Measurements from ENCODE around the gene PALLD.
"Not testable (repeated sequence)": the region's sequence is repeated elsewhere in the genome, so short reads cannot be mapped to it uniquely, and the experiment has no call there.

PALLD gene

GRCh38 chr4:168685136-168685809, 188.4 kb downstream of the PALLD start:
- Mint-ChIP-seq H3K4me3 (no peak overlapping the region), H3K9me3 (peaks cover 0 to 4% of the 10 kb centered on the region in 2 donors), H3K27me3 (no peaks in the 10 kb centered on the region), H3K36me3 (no peaks in the 10 kb centered on the region), H3K4me1 (peaks cover 3 to 15% of the 10 kb centered on the region in 2 donors), H3K27ac (no peak overlapping the region)
- DNase-seq (no peak), ATAC-seq (replicated peaks) (peak; percentile 94 to 98)

GRCh38 chr4:168688584-168688983, 191.7 kb downstream of the PALLD start:
- H3K27ac Mint-ChIP-seq = no peak overlapping the region
- H3K9me3 Mint-ChIP-seq = peaks cover 0 to 4% of the 10 kb centered on the region in 2 donors
- ATAC-seq (replicated peaks) = no peak
- no peak for DNase-seq
- peaks cover 0 to 5% of the 10 kb centered on the region in 2 donors for H3K27me3 Mint-ChIP-seq
- H3K4me3 Mint-ChIP-seq = no peak overlapping the region
- no peaks in the 10 kb centered on the region for H3K36me3 Mint-ChIP-seq
- peaks cover 3 to 9% of the 10 kb centered on the region in 2 donors for H3K4me1 Mint-ChIP-seq

GRCh38 chr4:168689791-168690190, 192.9 kb downstream of the PALLD start:
- no peaks in the 10 kb centered on the region for H3K36me3 Mint-ChIP-seq
- DNase-seq (no peak), ATAC-seq (replicated peaks) (no peak)
- no peak overlapping the region for H3K4me3 Mint-ChIP-seq
- H3K9me3 Mint-ChIP-seq = peaks cover 0 to 4% of the 10 kb centered on the region in 2 donors
- peaks cover 3 to 8% of the 10 kb centered on the region in 2 donors for H3K4me1 Mint-ChIP-seq
- no peak overlapping the region for H3K27ac Mint-ChIP-seq
- H3K27me3 Mint-ChIP-seq = peaks cover 0 to 5% of the 10 kb centered on the region in 2 donors

- DNase-seq (no peak), ATAC-seq (replicated peaks) (no peak)
- H3K27ac Mint-ChIP-seq = no peak overlapping the region
- H3K9me3 Mint-ChIP-seq = peaks cover 0 to 4% of the 10 kb centered on the region in 2 donors
- no peak overlapping the region for H3K4me3 Mint-ChIP-seq
- peaks cover 3 to 4% of the 10 kb centered on the region in 2 donors for H3K4me1 Mint-ChIP-seq
- peaks cover 0 to 5% of the 10 kb centered on the region in 2 donors for H3K27me3 Mint-ChIP-seq
- H3K36me3 Mint-ChIP-seq = no peaks in the 10 kb centered on the region
Observed at GRCh38 chr4:168690199-168690598, 193.3 kb downstream of the PALLD start.

- Mint-ChIP-seq H3K9me3 (no peaks in the 10 kb centered on the region), H3K4me3 (no peak overlapping the region), H3K27me3 (peaks cover 0 to 8% of the 10 kb centered on the region in 2 donors), H3K4me1 (no peaks in the 10 kb centered on the region), H3K27ac (no peak overlapping the region), H3K36me3 (no peaks in the 10 kb centered on the region)
- DNase-seq (no peak), ATAC-seq (replicated peaks) (no peak)
Observed at GRCh38 chr4:168691631-168692369, 194.9 kb downstream of the PALLD start.

- Mint-ChIP-seq H3K27ac (no peak overlapping the region), H3K36me3 (no peaks in the 10 kb centered on the region), H3K27me3 (peaks cover 0 to 8% of the 10 kb centered on the region in 2 donors), H3K4me1 (no peaks in the 10 kb centered on the region), H3K9me3 (no peaks in the 10 kb centered on the region), H3K4me3 (no peak overlapping the region)
- DNase-seq (no peak), ATAC-seq (replicated peaks) (no peak)
Observed at GRCh38 chr4:168693750-168694490, 197.1 kb downstream of the PALLD start.

- no peak for DNase-seq
- H3K9me3 Mint-ChIP-seq = no peaks in the 10 kb centered on the region
- H3K4me1 Mint-ChIP-seq = no peaks in the 10 kb centered on the region
- no peak overlapping the region for H3K4me3 Mint-ChIP-seq
- ATAC-seq (replicated peaks) = no peak
- H3K27me3 Mint-ChIP-seq = peaks cover 0 to 8% of the 10 kb centered on the region in 2 donors
- H3K36me3 Mint-ChIP-seq = no peaks in the 10 kb centered on the region
- H3K27ac Mint-ChIP-seq = no peak overlapping the region
Observed at GRCh38 chr4:168694667-168695066, 197.8 kb downstream of the PALLD start.

- Mint-ChIP-seq H3K4me1 (no peaks in the 10 kb centered on the region), H3K4me3 (no peak overlapping the region), H3K9me3 (no peaks in the 10 kb centered on the region), H3K27ac (no peak overlapping the region), H3K36me3 (no peaks in the 10 kb centered on the region), H3K27me3 (peaks cover 0 to 8% of the 10 kb centered on the region in 2 donors)
- no peak for ATAC-seq (replicated peaks)
- DNase-seq = no peak
Observed at GRCh38 chr4:168695288-168695687, 198.4 kb downstream of the PALLD start.

- H3K4me3 Mint-ChIP-seq = no peak overlapping the region
- peaks cover 0 to 8% of the 10 kb centered on the region in 2 donors for H3K27me3 Mint-ChIP-seq
- H3K36me3 Mint-ChIP-seq = no peaks in the 10 kb centered on the region
- no peak overlapping the region for H3K27ac Mint-ChIP-seq
- H3K4me1 Mint-ChIP-seq = no peaks in the 10 kb centered on the region
- no peak for ATAC-seq (replicated peaks)
- no peak for DNase-seq
- no peaks in the 10 kb centered on the region for H3K9me3 Mint-ChIP-seq
Observed at GRCh38 chr4:168696280-168696679, 199.4 kb downstream of the PALLD start.

GRCh38 chr4:168696826-168697225, 200.0 kb downstream of the PALLD start:
- no peaks in the 10 kb centered on the region for H3K36me3 Mint-ChIP-seq
- no peak for ATAC-seq (replicated peaks)
- no peaks in the 10 kb centered on the region for H3K4me1 Mint-ChIP-seq
- H3K4me3 Mint-ChIP-seq = no peak overlapping the region
- DNase-seq = no peak
- no peaks in the 10 kb centered on the region for H3K9me3 Mint-ChIP-seq
- H3K27me3 Mint-ChIP-seq = peaks cover 0 to 8% of the 10 kb centered on the region in 2 donors
- no peak overlapping the region for H3K27ac Mint-ChIP-seq

- Mint-ChIP-seq H3K4me1 (no peaks in the 10 kb centered on the region), H3K36me3 (no peaks in the 10 kb centered on the region), H3K9me3 (no peaks in the 10 kb centered on the region), H3K27me3 (peaks cover 0 to 4% of the 10 kb centered on the region in 2 donors), H3K4me3 (no peak overlapping the region), H3K27ac (no peak overlapping the region)
- DNase-seq (no peak), ATAC-seq (replicated peaks) (no peak)
Observed at GRCh38 chr4:168699224-168699878, 202.5 kb downstream of the PALLD start.

- no peak for DNase-seq
- Mint-ChIP-seq H3K27ac (no peak overlapping the region), H3K4me1 (no peaks in the 10 kb centered on the region), H3K4me3 (no peak overlapping the region), H3K27me3 (peaks cover 0 to 4% of the 10 kb centered on the region in 2 donors), H3K9me3 (no peaks in the 10 kb centered on the region), H3K36me3 (no peaks in the 10 kb centered on the region)
- ATAC-seq (replicated peaks) = no peak
Observed at GRCh38 chr4:168701061-168701460, 204.2 kb downstream of the PALLD start.

- H3K27me3 Mint-ChIP-seq; H3K4me3 Mint-ChIP-seq; H3K27ac Mint-ChIP-seq; H3K9me3 Mint-ChIP-seq; H3K36me3 Mint-ChIP-seq; H3K4me1 Mint-ChIP-seq; DNase-seq; ATAC-seq (replicated peaks): not testable (repeated sequence)
Observed at GRCh38 chr4:168702581-168703087, 205.8 kb downstream of the PALLD start.

- H3K27me3 Mint-ChIP-seq = no peaks in the 10 kb centered on the region
- H3K4me3 Mint-ChIP-seq = no peak overlapping the region
- DNase-seq = no peak
- ATAC-seq (replicated peaks) = no peak
- H3K9me3 Mint-ChIP-seq = no peaks in the 10 kb centered on the region
- H3K27ac Mint-ChIP-seq = peak overlapping the region; percentile 69
- H3K36me3 Mint-ChIP-seq = no peaks in the 10 kb centered on the region
- peaks cover 0 to under 1% of the 10 kb centered on the region in 2 donors for H3K4me1 Mint-ChIP-seq
Observed at GRCh38 chr4:168705121-168705520, 208.3 kb downstream of the PALLD start.
